Fibroblast of skin of right biceps (primary cell): Measurements from ENCODE around the gene FBP1.
"Not testable (repeated sequence)": the region's sequence is repeated elsewhere in the genome, so short reads cannot be mapped to it uniquely, and the experiment has no call there.

ENCODE experiments used
- DNase-seq: peaks from one replicate; pipeline ENCODE4 v3.0.0-alpha.2; 2013

FBP1 gene

GRCh38 chr9:94611638-94612068, 27.7 kb downstream of the FBP1 start:
- DNase-seq: no peak

- no peak for DNase-seq
Observed at GRCh38 chr9:94610181-94610606, 29.1 kb downstream of the FBP1 start.

- no peak for DNase-seq
Observed at GRCh38 chr9:94607423-94607691, 32.0 kb downstream of the FBP1 start.

- DNase-seq: no peak
Observed at GRCh38 chr9:94606646-94607422, 32.5 kb downstream of the FBP1 start.

GRCh38 chr9:94603259-94604160, 35.8 kb downstream of the FBP1 start:
- DNase-seq: peak; percentile 55

- no peak for DNase-seq
Observed at GRCh38 chr9:94602666-94603065, 36.7 kb downstream of the FBP1 start.

- no peak for DNase-seq
Observed at GRCh38 chr9:94600715-94601114, 38.6 kb downstream of the FBP1 start.

GRCh38 chr9:94600258-94600657, 39.1 kb downstream of the FBP1 start:
- no peak for DNase-seq

GRCh38 chr9:94599102-94599501, 40.2 kb downstream of the FBP1 start:
- DNase-seq: no peak

GRCh38 chr9:94593459-94594345, 45.6 kb downstream of the FBP1 start, which contains the start of gene FBP2:
Gene FBP2 (minus strand): TSS chr9:94593824. CDS start chr9:94593726, 98 bp downstream.
- DNase-seq: no peak

- DNase-seq: not testable (repeated sequence)
Observed at GRCh38 chr9:94592683-94593082, 46.6 kb downstream of the FBP1 start.

- no peak for DNase-seq
Observed at GRCh38 chr9:94591876-94592275, 47.4 kb downstream of the FBP1 start.

GRCh38 chr9:94591046-94591545, 48.2 kb downstream of the FBP1 start:
- not testable (repeated sequence) for DNase-seq

- DNase-seq: no peak
Observed at GRCh38 chr9:94588681-94589080, 50.6 kb downstream of the FBP1 start.

- DNase-seq: peak; percentile 58
Observed at GRCh38 chr9:94586814-94587213, 52.5 kb downstream of the FBP1 start.

- DNase-seq: no peak
Observed at GRCh38 chr9:94586316-94586715, 53.0 kb downstream of the FBP1 start.

GRCh38 chr9:94584555-94584954, 54.8 kb downstream of the FBP1 start:
- DNase-seq: no peak

GRCh38 chr9:94581728-94582127, 57.6 kb downstream of the FBP1 start:
- no peak for DNase-seq

- no peak for DNase-seq
Observed at GRCh38 chr9:94577571-94577970, 61.7 kb downstream of the FBP1 start.

- DNase-seq: no peak
Observed at GRCh38 chr9:94577036-94577435, 62.3 kb downstream of the FBP1 start.

- DNase-seq: no peak
Observed at GRCh38 chr9:94576131-94576530, 63.2 kb downstream of the FBP1 start.

GRCh38 chr9:94568972-94569712, 70.2 kb downstream of the FBP1 start:
- DNase-seq: no peak
